Measurements from ENCODE around the gene TOM1.
"Not testable (repeated sequence)": the region's sequence is repeated elsewhere in the genome, so short reads cannot be mapped to it uniquely, and the experiment has no call there.

Gene TOM1

DNA sequence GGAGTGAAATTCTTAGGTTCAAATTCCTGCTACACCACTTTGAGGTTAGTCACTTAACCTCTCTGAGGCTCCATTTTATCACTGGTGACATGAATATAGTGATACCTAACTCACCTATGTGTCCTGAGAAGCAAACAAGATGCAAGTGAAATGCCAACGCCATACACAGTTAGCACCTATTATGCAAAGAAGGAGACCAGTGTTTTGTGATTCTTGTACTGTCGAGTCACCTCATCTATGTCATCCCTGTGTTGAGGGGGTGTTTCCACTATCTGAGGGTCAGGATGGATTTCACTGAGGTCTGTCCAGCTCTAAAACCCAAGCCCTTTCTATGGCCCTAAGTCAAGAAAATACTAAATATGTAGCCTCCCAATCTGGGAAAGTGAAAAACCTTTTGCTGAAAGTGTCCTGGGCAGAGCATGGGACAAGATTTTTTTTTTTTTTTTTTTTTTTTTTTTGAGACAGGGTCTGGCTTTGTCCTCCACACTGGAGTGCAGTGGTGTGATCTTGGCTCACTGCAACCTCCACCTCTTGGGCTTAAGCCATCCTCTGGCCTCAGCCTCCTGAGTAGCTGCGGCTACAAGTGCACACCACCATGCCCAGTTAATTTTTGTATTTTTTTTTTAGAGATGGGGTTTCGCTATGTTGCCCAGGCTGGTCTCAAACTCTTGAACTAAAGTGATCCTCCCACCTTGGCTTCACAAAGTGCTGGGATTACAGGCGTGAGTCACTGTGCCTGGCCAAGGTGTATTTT lies 95.3 kb downstream of the TOM1 start:
- no peak overlapping the region for H3K27ac ChIP-seq (ENCODE audit: low read depth, low read length)
- no peak overlapping the region for H3K9ac ChIP-seq (ENCODE audit: low read length)
- no peak overlapping the region for H3K4me3 ChIP-seq (ENCODE audit: low read depth in 1 of 2, low read length in 2 of 2)
- no peaks in the 10 kb centered on the region for H3K9me3 ChIP-seq (ENCODE audit: low read length)
- H3K27me3 ChIP-seq (ENCODE audit: control insufficient read depth in 1 of 2, insufficient read depth in 2 of 2, low read length in 2 of 2) = no peaks in the 10 kb centered on the region
- H3K36me3 ChIP-seq (ENCODE audit: insufficient read depth, low read length) = peaks cover 11% of the 10 kb centered on the region
- H3K4me1 ChIP-seq (ENCODE audit: insufficient read depth, low read length) = peaks cover 3% of the 10 kb centered on the region

DNA sequence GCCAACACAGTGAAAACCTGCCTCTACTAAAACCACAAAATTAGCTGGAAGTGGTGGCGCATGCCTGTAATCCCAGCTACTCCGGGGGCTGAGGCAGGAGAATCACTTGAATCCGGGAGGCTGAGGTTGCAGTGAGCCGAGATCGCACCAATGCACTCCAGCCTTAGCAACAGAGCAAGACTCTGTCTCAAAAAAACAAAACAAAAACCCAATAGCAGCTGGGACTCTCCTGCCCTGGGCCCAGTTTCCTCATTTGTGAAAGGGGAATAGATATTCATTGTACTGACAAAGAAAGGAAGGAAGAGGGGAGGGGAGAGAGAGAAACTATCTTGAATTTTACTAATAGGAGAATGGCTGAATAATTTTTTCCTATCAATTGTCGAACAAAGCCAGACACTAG lies 96.9 kb downstream of the TOM1 start:
- H3K4me1 ChIP-seq (ENCODE audit: insufficient read depth, low read length); H3K9ac ChIP-seq (ENCODE audit: low read length); H3K27ac ChIP-seq (ENCODE audit: low read depth, low read length); H3K27me3 ChIP-seq (ENCODE audit: control insufficient read depth in 1 of 2, insufficient read depth in 2 of 2, low read length in 2 of 2); H3K4me3 ChIP-seq (ENCODE audit: low read depth in 1 of 2, low read length in 2 of 2); H3K36me3 ChIP-seq (ENCODE audit: insufficient read depth, low read length); H3K9me3 ChIP-seq (ENCODE audit: low read length): not testable (repeated sequence)

DNA sequence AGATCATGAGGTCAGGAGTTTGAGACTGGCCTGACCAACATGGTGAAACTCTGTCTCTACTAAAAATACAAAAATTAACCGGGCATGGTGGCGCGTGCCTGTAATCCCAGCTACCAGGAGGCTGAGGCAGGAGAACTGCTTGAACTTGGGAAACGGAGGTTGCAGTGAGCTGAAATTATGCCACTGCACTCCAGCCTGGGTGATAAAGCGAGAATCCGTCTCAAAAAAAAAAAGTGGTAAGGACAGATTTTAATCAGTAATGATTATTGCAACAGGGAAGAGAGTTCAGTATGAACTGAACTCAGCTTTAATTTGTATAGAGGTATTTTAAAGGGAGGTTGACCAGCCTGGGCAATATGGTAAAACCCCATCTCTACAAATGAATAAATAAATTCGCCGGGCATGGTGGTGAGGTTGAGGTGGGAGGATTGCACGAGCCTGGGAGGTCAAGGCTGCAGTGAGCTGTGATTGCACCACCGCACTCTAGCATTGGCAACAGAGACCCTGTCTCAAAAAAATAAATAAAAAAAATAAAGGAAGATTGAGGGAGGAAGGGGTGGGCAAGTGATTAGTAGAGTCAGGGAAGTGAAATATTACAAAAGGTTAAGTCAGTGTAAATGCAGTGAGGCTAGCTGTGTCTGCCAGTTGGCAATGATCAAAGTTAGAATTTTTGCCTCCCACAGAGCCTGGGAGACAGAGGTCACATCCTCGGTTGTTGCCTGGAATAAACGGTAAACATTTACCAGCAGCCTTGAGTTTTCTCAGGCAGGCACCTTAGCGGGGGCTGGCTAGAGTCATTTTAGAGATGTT lies 97.6 kb downstream of the TOM1 start:
- peaks cover 3% of the 10 kb centered on the region for H3K4me1 ChIP-seq (ENCODE audit: insufficient read depth, low read length)
- peaks cover 5% of the 10 kb centered on the region for H3K36me3 ChIP-seq (ENCODE audit: insufficient read depth, low read length)
- H3K9ac ChIP-seq (ENCODE audit: low read length) = no peak overlapping the region
- no peak overlapping the region for H3K27ac ChIP-seq (ENCODE audit: low read depth, low read length)
- no peaks in the 10 kb centered on the region for H3K27me3 ChIP-seq (ENCODE audit: control insufficient read depth in 1 of 2, insufficient read depth in 2 of 2, low read length in 2 of 2)
- H3K9me3 ChIP-seq (ENCODE audit: low read length) = no peaks in the 10 kb centered on the region
- no peak overlapping the region for H3K4me3 ChIP-seq (ENCODE audit: low read depth in 1 of 2, low read length in 2 of 2)

Measured in muscle layer of colon (tissue), 2 donors.